NCI-H2227 treated with DMSO at 0.1 percent for 48 hours (cell line): Measurements from ENCODE around the gene COP1.
"Not testable (repeated sequence)": the region's sequence is repeated elsewhere in the genome, so short reads cannot be mapped to it uniquely, and the experiment has no call there.

Source experiments
- DNase-seq: peaks from one replicate; lab custom pipeline; 2025; lab: John Stamatoyannopoulos, UW

Gene COP1

GRCh38 chr1:176206961-176207902, at the start of gene COP1:
Gene COP1, minus strand, starts transcription at chr1:176207286. Its CDS starts 308 bp downstream, at chr1:176206978.
- peak; percentile 97 for DNase-seq

- no peak for DNase-seq
These were observed 45.1 kb upstream of the COP1 start for GRCh38 chr1:176252191-176252590.

- no peak for DNase-seq
These were observed 37.8 kb upstream of the COP1 start for GRCh38 chr1:176244851-176245250.

GRCh38 chr1:176243746-176244145, 36.7 kb upstream of the COP1 start:
- DNase-seq, result no peak

GRCh38 chr1:176241385-176242015, 34.4 kb upstream of the COP1 start:
- DNase-seq, result no peak

- not testable (repeated sequence) for DNase-seq
These were observed 26.6 kb upstream of the COP1 start for GRCh38 chr1:176233657-176234056.

- DNase-seq, result no peak
These were observed 20.5 kb upstream of the COP1 start for GRCh38 chr1:176227579-176227978.

- DNase-seq, result no peak
These were observed 18.8 kb upstream of the COP1 start for GRCh38 chr1:176225911-176226310.

GRCh38 chr1:176225479-176225875, 18.4 kb upstream of the COP1 start:
- no peak for DNase-seq

- no peak for DNase-seq
These were observed 15.1 kb upstream of the COP1 start for GRCh38 chr1:176222196-176222595.

- no peak for DNase-seq
These were observed 13.1 kb upstream of the COP1 start for GRCh38 chr1:176220100-176220689.

- DNase-seq, result no peak
These were observed 10.5 kb upstream of the COP1 start for GRCh38 chr1:176217461-176218099.

- DNase-seq, result no peak
These were observed 8.9 kb upstream of the COP1 start for GRCh38 chr1:176216031-176216430.

GRCh38 chr1:176211396-176212165, 4.5 kb upstream of the COP1 start:
- DNase-seq, result no peak

GRCh38 chr1:176208034-176208433, 948 bp upstream of the COP1 start:
- no peak for DNase-seq

GRCh38 chr1:176206006-176206960, 803 bp downstream of the COP1 start:
- DNase-seq, result peak; percentile 47

GRCh38 chr1:176205332-176205914, 1.7 kb downstream of the COP1 start:
- no peak for DNase-seq

- not testable (repeated sequence) for DNase-seq
These were observed 2.4 kb downstream of the COP1 start for GRCh38 chr1:176204655-176205054.

GRCh38 chr1:176203735-176204134, 3.4 kb downstream of the COP1 start:
- no peak for DNase-seq

GRCh38 chr1:176201568-176201967, 5.5 kb downstream of the COP1 start:
- DNase-seq, result no peak
